Liver (tissue), 9 donors: ENCODE results near the gene SCN1B. TPM values are rescaled to one million over a fixed set of nuclear protein-coding genes. Genes with fewer than 3 reads are reported as not detected.
"Not testable (repeated sequence)": the region's sequence is repeated elsewhere in the genome, so short reads cannot be mapped to it uniquely, and the experiment has no call there.

Experiments used
- DNase-seq: peaks from one replicate; pipeline ENCODE4 v3.0.0-alpha.2; 2017; ENCODE audit warnings: low spot score
- H3K27ac ChIP-seq, 2 donors: one replicate each; pipeline ENCODE4 v1.7.0; 2013; ENCODE audit warnings: inconsistent platforms in 2 of 2, low read length in 2 of 2, control low read depth in 1 of 2, low read depth in 1 of 2, mild to moderate bottlenecking in 1 of 2
- H3K27me3 ChIP-seq, 4 donors: one replicate each; pipeline versions ENCODE4 v1.6.1 to v1.7.0; 2013; ENCODE audit warnings: low read length in 3 of 4, inconsistent platforms in 1 of 4, mild to moderate bottlenecking in 1 of 4, moderate library complexity in 1 of 4; ENCODE audit not compliant: control insufficient read depth in 4 of 4, insufficient read depth in 4 of 4
- H3K36me3 ChIP-seq, 4 donors: one replicate each; pipeline versions ENCODE4 v1.6.1 to v1.7.0; 2013; ENCODE audit warnings: low read length in 3 of 4, mild to moderate bottlenecking in 3 of 4, low read depth in 1 of 4, moderate library complexity in 1 of 4; ENCODE audit not compliant: control insufficient read depth in 4 of 4, insufficient read depth in 3 of 4
- H3K4me1 ChIP-seq, 4 donors: one replicate each; pipeline versions ENCODE4 v1.6.1 to v1.7.0; 2013; ENCODE audit warnings: low read length in 3 of 4, mild to moderate bottlenecking in 3 of 4, moderate library complexity in 1 of 4; ENCODE audit not compliant: control insufficient read depth in 4 of 4, insufficient read depth in 4 of 4
- H3K4me3 ChIP-seq, 3 donors: one replicate each; pipeline versions ENCODE4 v1.6.1 to v1.7.0; 2013; ENCODE audit warnings: low read length in 3 of 3, control low read depth in 1 of 3, low read depth in 1 of 3, mild to moderate bottlenecking in 1 of 3
- H3K9ac ChIP-seq, 2 donors: one replicate each; pipeline ENCODE4 v1.7.0; 2013; ENCODE audit warnings: low read length in 2 of 2, mild to moderate bottlenecking in 2 of 2, moderate library complexity in 2 of 2, control low read depth in 1 of 2, low read depth in 1 of 2
- H3K9me3 ChIP-seq, 4 donors: one replicate each; pipeline versions ENCODE4 v1.6.1 to v1.7.0; 2013; ENCODE audit warnings: low read length in 3 of 4; ENCODE audit not compliant: control insufficient read depth in 4 of 4
- FOXA1 ChIP-seq: IDR thresholded peaks from 2 replicates; pipeline ENCODE4 v1.6.1; 2016; ENCODE audit warnings: antibody characterized with exemption
- FOXA2 ChIP-seq: IDR thresholded peaks from 2 replicates; pipeline ENCODE4 v1.6.1; 2016; ENCODE audit warnings: antibody characterized with exemption
- HNF4A ChIP-seq, 2 donors: conservative IDR thresholded peaks; 2 replicates each; pipeline ENCODE4 v1.6.1; 2016; ENCODE audit warnings: antibody characterized with exemption in 2 of 2, mild to moderate bottlenecking in 2 of 2
- HNF4G ChIP-seq: IDR thresholded peaks from 2 replicates; pipeline ENCODE4 v1.6.1; 2016; ENCODE audit warnings: antibody characterized with exemption
- JUND ChIP-seq, 2 donors: IDR thresholded peaks; 2 replicates each; pipeline ENCODE4 v1.6.1; 2016; ENCODE audit warnings: antibody characterized with exemption in 2 of 2
- NR2F2 ChIP-seq: IDR thresholded peaks from 2 replicates; pipeline ENCODE4 v1.6.1; 2016; ENCODE audit warnings: antibody characterized with exemption
- RAD21 ChIP-seq, 2 donors: IDR thresholded peaks; 2 replicates each; pipeline ENCODE4 v1.6.1; 2016; ENCODE audit warnings: antibody characterized with exemption in 2 of 2, mild to moderate bottlenecking in 2 of 2
- RXRA ChIP-seq, 2 donors: IDR thresholded peaks; 2 replicates each; pipeline ENCODE4 v1.6.1; 2017 to 2018; ENCODE audit warnings: antibody characterized with exemption in 2 of 2, mild to moderate bottlenecking in 1 of 2
- YY1 ChIP-seq: IDR thresholded peaks from 2 replicates; pipeline ENCODE4 v1.6.1; 2016; ENCODE audit warnings: antibody characterized with exemption, mild to moderate bottlenecking
- ZBTB33 ChIP-seq: IDR thresholded peaks from 2 replicates; pipeline ENCODE4 v1.6.1; 2016; ENCODE audit warnings: antibody characterized with exemption
- WGBS: extraction: QIAGEN DNeasy Blood & Tissue Kit; methylation state at CpG from one replicate; pipeline ENCODE4 v1.1.7; 2013; 5-methylcytosine and 5-hydroxymethylcytosine counted together
- polyA plus RNA-seq, 2 donors: library from polyadenylated mRNA; stranded (reverse) in 1 of 2; unstranded in 1 of 2; fragments of 200-250 nt in 1 of 2; fragments of >200 nt in 1 of 2; fragmentation: Nextera tagmentation in 1 of 2; extraction: Ambion mirVana in 1 of 2; gene quantifications; one replicate each; pipeline versions ENCODE4 v1.2.1 to v1.2.3, GENCODE V29; 2013 to 2015
- total RNA-seq, 2 donors: library from RNA; depleted of rRNA; stranded (reverse); fragments of >200 nt; gene quantifications; one replicate each; pipeline ENCODE4 v1.2.3, GENCODE V29; 2014
- donor health status: healthy.
- donor health status: healthy.
- donor health status: healthy.
- donor health status: healthy.
- donor health status: healthy.

The SCN1B gene
- total and polyA plus RNA-seq, 4 donors: 1.6 to 5.8 (median 3.4) TPM

DNA sequence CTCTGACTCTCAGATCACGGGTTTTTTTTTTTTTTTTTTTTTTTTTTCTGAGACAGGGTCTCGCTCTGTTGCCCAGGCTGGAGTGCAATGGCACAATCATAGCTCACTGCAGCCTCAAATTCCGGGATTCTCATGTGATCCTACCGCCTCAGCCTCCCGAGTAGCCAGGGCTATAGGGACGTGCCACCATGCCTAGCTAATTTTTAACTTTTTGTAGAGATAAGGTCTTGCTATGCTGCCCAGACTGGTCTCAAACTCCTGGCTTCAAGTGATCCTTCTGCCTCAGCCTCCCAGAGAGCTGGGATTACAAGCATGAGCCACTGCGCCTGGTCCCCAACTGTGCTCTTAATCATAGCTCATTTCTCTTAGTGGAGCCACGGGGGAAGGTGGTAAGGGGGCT is 34.7 kb upstream of the SCN1B start:
- no peak for DNase-seq
- Histone ChIP-seq H3K9ac (peak overlapping the region in 1 of 2 donors; percentile 75), H3K4me1 (peaks cover 10 to 27% (median 18%) of the 10 kb centered on the region in 4 donors), H3K27me3 (no peaks in the 10 kb centered on the region), H3K36me3 (no peaks in the 10 kb centered on the region), H3K4me3 (no peak overlapping the region), H3K9me3 (no peaks in the 10 kb centered on the region), H3K27ac (peak overlapping the region; percentile 68 to 70)
- WGBS: 55% methylated on average over 8 of the region's 8 CpGs
- TF ChIP-seq FOXA1 (no peak), HNF4A (conservative IDR thresholded peaks at IDR 0.05) (no peak), HNF4G (no peak), RAD21 (IDR thresholded peaks at IDR 0.05) (no peak), NR2F2 (no peak), ZBTB33 (no peak), JUND (IDR thresholded peaks at IDR 0.05) (no peak), FOXA2 (no peak), RXRA (IDR thresholded peaks at IDR 0.05) (no peak), YY1 (no peak)

GRCh38 chr19:34997071-34997617 is 33.1 kb upstream of the SCN1B start:
- H3K4me3 ChIP-seq: no peak overlapping the region
- no peak overlapping the region for H3K9ac ChIP-seq
- WGBS: 65% methylated on average over 8 of the region's 8 CpGs
- TF ChIP-seq ZBTB33 (no peak), NR2F2 (peak; percentile 83), FOXA2 (no peak), RXRA (IDR thresholded peaks at IDR 0.05) (peak in 1 of 2 donors; percentile 16), YY1 (no peak)
- peak overlapping the region; percentile 44 to 60 for H3K27ac ChIP-seq
- no peaks in the 10 kb centered on the region for H3K27me3 ChIP-seq
- peaks cover 10 to 36% (median 18%) of the 10 kb centered on the region in 4 donors for H3K4me1 ChIP-seq
- H3K36me3 ChIP-seq: no peaks in the 10 kb centered on the region
- H3K9me3 ChIP-seq: no peaks in the 10 kb centered on the region
- no peak for DNase-seq

DNA sequence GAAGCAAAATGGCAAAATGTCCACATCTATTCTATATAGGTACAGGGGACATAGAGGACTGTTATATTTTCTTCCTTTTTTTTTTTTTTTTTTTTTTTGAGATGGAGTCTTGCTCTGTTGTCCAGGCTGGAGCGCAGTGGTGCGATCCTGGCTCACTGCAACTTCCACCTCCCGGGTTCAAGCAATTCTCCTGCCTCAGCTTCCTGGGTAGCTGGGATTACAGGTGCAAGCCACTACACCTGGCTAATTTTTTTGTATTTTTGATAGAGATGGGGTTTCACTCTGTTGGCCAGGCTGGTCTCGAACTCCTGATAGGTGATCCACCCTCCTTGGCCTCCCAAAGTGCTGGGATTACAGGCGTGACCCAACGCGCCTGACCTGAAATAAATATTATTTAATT is 32.0 kb upstream of the SCN1B start:
- not testable (repeated sequence) for DNase-seq, H3K9ac ChIP-seq, H3K36me3 ChIP-seq, H3K27me3 ChIP-seq, H3K9me3 ChIP-seq, H3K4me3 ChIP-seq, H3K27ac ChIP-seq
- H3K4me1 ChIP-seq: peaks cover 10 to 42% (median 18%) of the 10 kb centered on the region in 4 donors
- 95% methylated on average over 7 of the region's 7 CpGs for WGBS
